OCI-LY7 (cell line): ENCODE measurements around the gene BTBD17.

ENCODE experiments used
- CTCF ChIP-seq: fragments of 200-600 bp; sonication (generic); conservative IDR thresholded peaks from 2 replicates; pipeline ENCODE4 v1.5.1; 2014; ENCODE audit warnings: mild to moderate bottlenecking, antibody characterized with exemption, low read length, moderate library complexity, mixed read lengths
- EZH2phosphoT487 ChIP-seq: fragments of 200-600 bp; sonication (generic); IDR thresholded peaks from 2 replicates; pipeline ENCODE4 v1.6.1; 2018; ENCODE audit warnings: low read depth, borderline replicate concordance, mild to moderate bottlenecking, mixed run types, antibody characterized with exemption, low read length, moderate library complexity, mixed read lengths

GRCh38 chr17:74336307-74336706 is 25.4 kb downstream of the BTBD17 start:
- TF ChIP-seq CTCF (no peak), EZH2phosphoT487 (no peak)
